Muscle layer of colon (tissue), 2 donors: ENCODE results near the gene TFRC.
"Not testable (repeated sequence)": the region's sequence is repeated elsewhere in the genome, so short reads cannot be mapped to it uniquely, and the experiment has no call there.

Experiments used
- H3K27ac ChIP-seq: one replicate; pipeline ENCODE4 v1.7.0; 2013; ENCODE audit warnings: low read depth, mild to moderate bottlenecking, low read length, moderate library complexity
- H3K27me3 ChIP-seq, 2 donors: one replicate each; pipeline ENCODE4 v1.7.0; 2013; ENCODE audit warnings: low read length in 2 of 2, mild to moderate bottlenecking in 2 of 2; ENCODE audit not compliant: insufficient read depth in 2 of 2, control insufficient read depth in 1 of 2
- H3K36me3 ChIP-seq: one replicate; pipeline ENCODE4 v1.7.0; 2013; ENCODE audit warnings: mild to moderate bottlenecking, low read length; ENCODE audit not compliant: insufficient read depth
- H3K4me1 ChIP-seq: one replicate; pipeline ENCODE4 v1.7.0; 2013; ENCODE audit warnings: mild to moderate bottlenecking, low read length; ENCODE audit not compliant: insufficient read depth
- H3K4me3 ChIP-seq, 2 donors: one replicate each; pipeline ENCODE4 v1.7.0; 2013; ENCODE audit warnings: low read length in 2 of 2, low read depth in 1 of 2, mild to moderate bottlenecking in 1 of 2, moderate library complexity in 1 of 2
- H3K9ac ChIP-seq: one replicate; pipeline ENCODE4 v1.7.0; 2013; ENCODE audit warnings: low read length
- H3K9me3 ChIP-seq: one replicate; pipeline ENCODE4 v1.7.0; 2013; ENCODE audit warnings: mild to moderate bottlenecking, low read length
- donor health status: abdominal sarcoma.
- donor health status: Adenocarcinoma of cecum.

The TFRC gene

GRCh38 chr3:196012481-196012880 lies 69.4 kb downstream of the TFRC start:
- Histone ChIP-seq H3K9me3 (no peaks in the 10 kb centered on the region), H3K27me3 (no peaks in the 10 kb centered on the region)

DNA sequence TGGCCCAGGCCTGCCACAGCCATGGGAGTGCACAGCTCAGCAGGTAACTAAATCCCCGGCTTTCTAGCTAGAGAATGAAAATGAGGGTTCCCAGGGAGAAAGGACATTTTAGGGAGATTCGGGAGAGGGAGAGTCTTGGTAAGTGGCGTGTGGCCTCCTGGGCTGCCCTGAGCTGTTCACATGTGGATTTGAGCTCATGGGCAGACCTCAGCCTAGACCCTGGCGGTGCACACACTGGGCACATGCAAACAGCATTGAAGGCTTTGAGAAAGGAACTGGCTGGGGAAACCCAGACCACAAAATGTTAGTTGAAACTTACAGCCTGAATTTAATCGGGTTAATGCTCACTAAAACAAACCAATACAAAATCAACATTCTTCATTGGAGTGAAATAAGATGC lies 72.4 kb downstream of the TFRC start:
- Histone ChIP-seq H3K9me3 (no peaks in the 10 kb centered on the region), H3K9ac (no peak overlapping the region), H3K27me3 (no peaks in the 10 kb centered on the region), H3K4me3 (no peak overlapping the region), H3K4me1 (no peaks in the 10 kb centered on the region), H3K27ac (no peak overlapping the region), H3K36me3 (no peaks in the 10 kb centered on the region)

More at GRCh38 chr3:196012481-196012880, 69.4 kb downstream of the TFRC start:
- H3K4me1 ChIP-seq = no peaks in the 10 kb centered on the region
- H3K4me3 ChIP-seq = no peak overlapping the region
- H3K27ac ChIP-seq = no peak overlapping the region
- H3K36me3 ChIP-seq = no peaks in the 10 kb centered on the region
- no peak overlapping the region for H3K9ac ChIP-seq

GRCh38 chr3:196008929-196009328 lies 73.0 kb downstream of the TFRC start:
- H3K4me1 ChIP-seq = no peaks in the 10 kb centered on the region
- no peak overlapping the region for H3K9ac ChIP-seq
- H3K36me3 ChIP-seq = no peaks in the 10 kb centered on the region
- no peaks in the 10 kb centered on the region for H3K9me3 ChIP-seq
- H3K27me3 ChIP-seq = no peaks in the 10 kb centered on the region
- no peak overlapping the region for H3K27ac ChIP-seq
- no peak overlapping the region for H3K4me3 ChIP-seq

DNA sequence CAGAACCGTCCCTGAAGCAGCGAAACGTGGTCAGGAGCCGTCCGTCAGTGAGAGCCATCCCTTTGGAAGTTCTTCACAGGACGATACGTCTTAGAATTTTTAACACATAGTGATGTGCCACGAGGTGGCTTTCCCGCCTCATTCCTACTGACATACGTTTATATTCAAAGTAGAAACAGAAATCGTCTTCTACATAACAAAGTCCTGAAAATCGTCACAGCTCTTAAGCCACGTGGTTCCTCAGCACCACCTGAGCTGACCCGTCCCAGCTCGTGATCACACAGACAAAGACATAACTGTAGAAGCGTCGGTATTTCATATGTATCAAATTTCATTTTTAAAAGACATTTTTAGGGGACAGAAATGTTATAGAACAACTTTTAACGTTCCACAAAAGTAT lies 73.5 kb downstream of the TFRC start:
- Histone ChIP-seq H3K27ac (no peak overlapping the region), H3K9ac (no peak overlapping the region), H3K4me3 (no peak overlapping the region), H3K4me1 (no peaks in the 10 kb centered on the region), H3K36me3 (no peaks in the 10 kb centered on the region), H3K27me3 (no peaks in the 10 kb centered on the region), H3K9me3 (no peaks in the 10 kb centered on the region)

GRCh38 chr3:196007744-196008335 lies 74.0 kb downstream of the TFRC start:
- Histone ChIP-seq H3K27ac (no peak overlapping the region), H3K27me3 (no peaks in the 10 kb centered on the region), H3K4me3 (no peak overlapping the region), H3K9ac (no peak overlapping the region), H3K36me3 (no peaks in the 10 kb centered on the region), H3K4me1 (no peaks in the 10 kb centered on the region), H3K9me3 (no peaks in the 10 kb centered on the region)

GRCh38 chr3:196005338-196005737 lies 76.6 kb downstream of the TFRC start:
- H3K4me3 ChIP-seq, H3K27me3 ChIP-seq, H3K27ac ChIP-seq, H3K36me3 ChIP-seq, H3K9ac ChIP-seq, H3K4me1 ChIP-seq, H3K9me3 ChIP-seq: not testable (repeated sequence)

DNA sequence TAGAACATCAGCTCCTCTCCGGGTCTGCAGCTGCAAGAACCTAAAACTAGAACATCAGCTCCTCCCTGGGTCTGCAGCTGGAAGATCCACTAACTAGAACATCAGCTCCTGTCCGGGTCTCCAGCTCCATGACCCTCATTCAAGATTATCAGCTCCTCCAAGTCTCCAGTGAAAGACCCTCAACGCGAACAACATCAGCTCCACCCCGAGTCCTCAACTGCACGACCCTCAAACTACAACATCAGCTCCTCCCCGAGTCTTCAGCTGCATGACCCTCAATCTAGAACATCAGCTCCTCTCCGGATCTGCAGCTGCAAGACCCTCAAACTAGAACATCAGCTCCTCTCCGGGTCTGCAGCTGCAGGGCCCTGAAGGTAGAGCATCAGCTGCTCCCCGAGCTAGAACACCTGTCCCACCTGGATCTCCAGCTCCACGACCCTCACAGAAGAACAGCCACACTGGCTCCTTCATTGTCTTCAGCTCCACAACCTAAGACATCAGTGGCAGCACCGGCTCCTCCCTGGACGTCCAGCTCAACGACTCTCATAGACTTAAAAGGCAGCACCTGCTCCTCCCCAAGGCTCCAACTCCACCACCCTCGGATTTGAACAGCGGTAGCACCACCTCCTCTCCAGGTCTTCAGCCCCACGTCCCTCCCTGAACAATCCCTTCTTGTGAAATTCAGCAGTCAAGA lies 77.4 kb downstream of the TFRC start:
- not testable (repeated sequence) for H3K36me3 ChIP-seq, H3K4me1 ChIP-seq, H3K27ac ChIP-seq, H3K27me3 ChIP-seq, H3K9me3 ChIP-seq, H3K9ac ChIP-seq, H3K4me3 ChIP-seq

GRCh38 chr3:196003611-196004010 lies 78.3 kb downstream of the TFRC start:
- H3K27ac ChIP-seq = no peak overlapping the region
- H3K36me3 ChIP-seq = no peaks in the 10 kb centered on the region
- no peaks in the 10 kb centered on the region for H3K4me1 ChIP-seq
- H3K9me3 ChIP-seq = no peaks in the 10 kb centered on the region
- H3K27me3 ChIP-seq = no peaks in the 10 kb centered on the region
- no peak overlapping the region for H3K4me3 ChIP-seq
- no peak overlapping the region for H3K9ac ChIP-seq

DNA sequence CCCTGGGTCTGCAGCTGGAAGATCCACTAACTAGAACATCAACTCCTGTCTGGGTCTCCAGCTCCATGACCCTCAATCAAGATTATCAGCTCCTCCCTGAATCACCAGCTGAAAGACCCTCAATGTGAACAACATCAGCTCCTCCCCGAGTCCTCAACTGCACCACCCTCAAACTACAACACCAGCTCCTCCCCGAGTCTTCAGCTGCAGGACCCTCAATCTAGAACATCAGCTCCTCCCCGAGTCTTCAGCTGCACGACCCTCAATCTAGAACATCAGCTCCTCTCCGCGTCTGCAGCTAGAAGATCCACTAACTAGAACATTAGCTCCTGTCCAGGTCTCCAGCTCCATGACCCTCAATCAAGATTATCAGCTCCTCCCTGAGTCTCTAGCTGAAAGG lies 79.2 kb downstream of the TFRC start:
- H3K36me3 ChIP-seq, H3K9me3 ChIP-seq, H3K4me1 ChIP-seq, H3K4me3 ChIP-seq, H3K27me3 ChIP-seq, H3K9ac ChIP-seq, H3K27ac ChIP-seq: not testable (repeated sequence)

DNA sequence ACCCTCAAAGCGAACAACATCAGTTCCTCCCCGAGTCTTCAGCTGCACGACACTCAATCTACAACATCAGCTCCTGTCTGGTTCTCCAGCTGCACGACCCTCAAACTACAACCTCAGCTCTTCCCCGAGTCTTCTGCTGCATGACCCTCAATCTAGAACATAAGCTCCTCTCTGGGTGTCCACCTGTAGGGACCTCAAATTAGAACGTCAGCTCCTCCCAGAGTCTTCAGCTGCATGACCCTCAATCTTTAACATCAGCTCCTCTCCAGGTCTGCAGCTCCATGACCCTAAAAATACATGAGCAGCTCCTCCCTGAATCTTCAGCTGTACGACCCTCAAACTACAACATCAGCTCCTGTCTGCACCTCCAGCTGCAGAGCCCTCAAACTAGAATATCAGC lies 80.7 kb downstream of the TFRC start:
- H3K4me1 ChIP-seq, H3K36me3 ChIP-seq, H3K4me3 ChIP-seq, H3K9me3 ChIP-seq, H3K9ac ChIP-seq, H3K27me3 ChIP-seq, H3K27ac ChIP-seq: not testable (repeated sequence)

DNA sequence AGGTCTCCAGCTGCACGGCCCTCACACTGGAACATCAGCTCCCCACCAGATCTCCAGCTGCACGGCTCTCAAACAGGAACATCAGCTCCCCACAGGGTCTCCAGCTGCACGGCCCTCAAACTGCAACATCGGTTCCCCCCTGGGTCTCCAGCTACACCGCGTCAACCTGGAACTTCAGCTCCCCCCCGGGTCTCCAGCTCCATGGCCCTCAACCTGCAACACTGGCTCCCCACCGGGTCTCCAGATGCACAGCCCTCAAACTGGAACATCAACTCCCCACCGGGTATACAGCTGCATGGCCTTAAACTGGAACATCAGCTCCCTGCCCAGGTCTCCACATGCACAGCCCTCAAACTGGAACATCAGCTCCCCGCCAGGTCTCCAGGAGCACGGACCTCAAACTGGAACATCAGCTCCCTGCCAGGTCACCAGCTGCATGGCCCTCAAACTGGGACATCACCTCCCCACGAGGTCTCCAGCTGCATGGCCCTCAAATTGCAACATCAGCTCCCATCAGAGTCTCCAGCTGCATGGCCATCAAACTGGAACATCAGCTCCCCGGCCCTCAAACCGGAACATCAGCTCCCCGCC lies 81.4 kb downstream of the TFRC start:
- H3K36me3 ChIP-seq, H3K9ac ChIP-seq, H3K9me3 ChIP-seq, H3K4me1 ChIP-seq, H3K4me3 ChIP-seq, H3K27ac ChIP-seq, H3K27me3 ChIP-seq: not testable (repeated sequence)

- H3K27me3 ChIP-seq = no peaks in the 10 kb centered on the region
- no peaks in the 10 kb centered on the region for H3K4me1 ChIP-seq
- no peaks in the 10 kb centered on the region for H3K9me3 ChIP-seq
- H3K9ac ChIP-seq = no peak overlapping the region
- H3K4me3 ChIP-seq = no peak overlapping the region
- no peak overlapping the region for H3K27ac ChIP-seq
- no peaks in the 10 kb centered on the region for H3K36me3 ChIP-seq
These were observed 82.0 kb downstream of the TFRC start for GRCh38 chr3:195999896-196000295.
